Activated naive CD4-positive, alpha-beta T cell treated with anti-CD3 and anti-CD28 coated beads, Interleukin-2, amount 50 U/mL, for 72 hours (primary cell): Measurements from ENCODE around the gene CCR5. TPM values are rescaled to one million over a fixed set of nuclear protein-coding genes. Genes with fewer than 3 reads are reported as not detected.

Experiments
- ATAC-seq, 2 donors: fragments of 150-1000 bp; cut with Tn5 transposase; 2 replicates each; pipeline ENCODE4 v1.10.0; 2021; ENCODE audit warnings: mild to moderate bottlenecking in 2 of 2, moderate library complexity in 2 of 2
- DNase-seq, 2 donors: peaks; one replicate each; pipeline ENCODE4 v3.0.0; 2021 to 2022; ENCODE audit warnings: low spot score in 2 of 2
- H3K27ac Mint-ChIP-seq, 2 donors: one replicate each; pipeline ENCODE4 v1.8.0; 2022; ENCODE audit warnings: mild to moderate bottlenecking in 2 of 2, mixed read lengths in 2 of 2
- H3K36me3 Mint-ChIP-seq, 2 donors: one replicate each; pipeline ENCODE4 v1.8.0; 2022; ENCODE audit warnings: mixed read lengths in 2 of 2
- H3K9me3 Mint-ChIP-seq, 2 donors: one replicate each; pipeline ENCODE4 v1.8.0; 2022; ENCODE audit warnings: mixed read lengths in 2 of 2
- total RNA-seq, 2 donors: library from RNA; stranded (reverse); gene quantifications; one replicate each; pipeline ENCODE4 v1.2.3, GENCODE V29; 2022

CCR5 gene
- total RNA-seq, 2 donors from 2014 or later: 0.25 TPM; not detected in 1

DNA sequence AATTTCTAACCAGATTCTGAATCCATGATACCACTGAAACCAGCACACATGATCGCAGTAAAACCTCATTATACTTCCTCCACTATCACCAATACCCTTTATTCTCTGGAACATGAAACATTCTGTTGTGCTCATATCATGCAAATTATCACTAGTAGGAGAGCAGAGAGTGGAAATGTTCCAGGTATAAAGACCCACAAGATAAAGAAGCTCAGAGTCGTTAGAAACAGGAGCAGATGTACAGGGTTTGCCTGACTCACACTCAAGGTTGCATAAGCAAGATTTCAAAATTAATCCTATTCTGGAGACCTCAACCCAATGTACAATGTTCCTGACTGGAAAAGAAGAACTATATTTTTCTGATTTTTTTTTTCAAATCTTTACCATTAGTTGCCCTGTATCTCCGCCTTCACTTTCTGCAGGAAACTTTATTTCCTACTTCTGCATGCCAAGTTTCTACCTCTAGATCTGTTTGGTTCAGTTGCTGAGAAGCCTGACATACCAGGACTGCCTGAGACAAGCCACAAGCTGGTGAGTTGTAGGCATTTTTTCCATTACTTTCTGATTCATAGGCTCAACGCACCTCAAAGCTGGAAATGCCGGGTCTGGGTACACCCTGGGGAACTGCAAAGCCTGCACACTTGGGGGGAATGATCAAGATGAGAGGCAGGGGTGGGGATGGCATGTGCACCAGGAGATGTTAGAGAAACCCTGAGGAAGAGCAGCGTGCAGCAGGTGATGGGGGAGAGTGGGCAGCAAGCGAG is 16.9 kb upstream of the CCR5 start, which contains the start of gene CCR2:
CCR2 (plus strand) TSS at position 465 of the 764 bp plus-strand sequence. CDS start 3,417 bp downstream, outside the sequence.
- Mint-ChIP-seq H3K9me3 (peaks cover 0 to under 1% of the 10 kb centered on the region in 2 donors), H3K36me3 (peaks cover 0 to 3% of the 10 kb centered on the region in 2 donors), H3K27ac (no peak within 1 kb of the TSS)
- no peak for DNase-seq
- ATAC-seq: peak; percentile 78

DNA sequence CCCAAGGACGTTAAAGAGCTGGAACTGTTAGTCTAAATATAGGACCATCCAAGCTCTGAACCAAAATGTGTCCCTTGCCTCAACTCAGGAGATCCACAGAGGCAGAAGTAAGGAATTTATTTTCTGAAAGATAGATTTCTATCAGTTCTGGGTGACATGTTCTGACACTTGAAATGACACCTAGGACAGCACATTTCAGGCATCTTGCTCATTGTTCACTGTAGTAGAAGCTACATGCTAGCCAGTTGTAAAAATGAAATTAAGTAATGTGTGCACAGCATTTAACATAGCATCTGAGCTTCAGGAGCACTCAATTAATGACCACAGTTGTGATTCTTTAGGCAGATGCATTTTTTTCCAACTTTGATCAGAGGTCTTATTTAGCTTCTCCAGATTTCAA is 16.3 kb upstream of the CCR5 start:
- Mint-ChIP-seq H3K36me3 (no peaks in the 10 kb centered on the region), H3K27ac (no peak overlapping the region), H3K9me3 (no peaks in the 10 kb centered on the region)
- peak in 1 of 2 donors; percentile 26 for ATAC-seq
- DNase-seq: no peak

DNA sequence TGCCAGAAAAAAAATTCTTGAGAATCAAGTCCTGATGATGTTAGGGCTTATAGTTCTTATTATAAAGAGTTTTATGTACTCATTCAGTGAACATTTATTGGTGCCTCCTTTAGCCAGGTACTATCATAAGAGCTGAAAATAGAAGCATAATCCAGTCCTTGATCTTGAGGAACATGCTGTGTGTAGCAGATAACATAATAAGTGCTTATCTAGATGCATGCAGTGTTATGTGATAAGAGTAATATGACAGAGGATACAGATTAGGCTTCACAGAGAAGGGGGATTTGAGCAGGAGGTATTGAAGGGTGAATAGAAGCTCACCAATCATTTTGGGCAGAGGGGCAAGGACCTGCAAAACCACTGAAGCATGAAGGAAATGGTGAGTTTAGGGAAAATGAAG is 15.8 kb upstream of the CCR5 start:
- Mint-ChIP-seq H3K9me3 (no peaks in the 10 kb centered on the region), H3K27ac (no peak overlapping the region), H3K36me3 (no peaks in the 10 kb centered on the region)
- ATAC-seq: no peak
- DNase-seq: no peak

DNA sequence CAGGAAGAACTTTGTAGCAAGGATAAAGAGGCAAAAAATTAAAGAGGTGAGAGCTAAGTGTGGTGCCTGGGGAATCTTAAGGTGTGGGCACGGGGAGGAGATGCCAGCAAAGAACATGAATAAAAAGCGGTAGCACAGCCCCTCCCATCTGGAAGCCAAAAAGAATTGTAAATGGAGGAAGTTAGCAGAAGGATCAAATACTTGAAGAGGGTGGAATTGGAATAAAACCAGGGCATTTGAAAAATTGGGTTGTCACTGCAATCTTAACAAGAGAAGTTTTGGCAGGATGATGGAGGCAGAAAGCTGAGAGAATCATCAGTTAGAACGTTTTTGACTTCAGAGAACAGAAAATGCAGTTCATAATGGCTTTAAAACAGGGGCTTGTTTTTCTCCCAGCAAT is 14.5 kb upstream of the CCR5 start:
- ATAC-seq (no peak), DNase-seq (no peak)
- H3K27ac Mint-ChIP-seq: no peak overlapping the region
- no peaks in the 10 kb centered on the region for H3K36me3 Mint-ChIP-seq
- no peaks in the 10 kb centered on the region for H3K9me3 Mint-ChIP-seq

DNA sequence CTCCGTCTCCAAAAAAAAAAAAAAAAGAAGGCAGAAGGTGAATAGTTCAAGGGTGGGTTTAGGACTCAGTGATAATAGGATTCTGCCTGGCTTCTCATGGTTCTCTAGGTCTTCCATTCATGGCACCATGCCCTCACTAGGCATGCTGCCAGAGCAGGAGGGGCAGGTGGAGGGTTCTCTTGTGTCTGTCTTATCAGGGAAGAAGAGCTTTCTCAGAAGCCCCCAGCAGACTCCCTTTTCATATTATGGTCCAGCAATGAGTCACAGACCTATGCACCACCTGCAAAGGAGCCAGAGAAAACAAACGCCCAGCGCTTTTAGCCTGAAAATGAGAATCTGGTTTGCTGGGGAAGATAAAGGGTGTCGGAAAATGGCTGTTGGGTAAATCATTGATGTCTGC is 13.8 kb upstream of the CCR5 start:
- no peak for ATAC-seq
- Mint-ChIP-seq H3K36me3 (no peaks in the 10 kb centered on the region), H3K27ac (no peak overlapping the region), H3K9me3 (no peaks in the 10 kb centered on the region)
- no peak for DNase-seq

DNA sequence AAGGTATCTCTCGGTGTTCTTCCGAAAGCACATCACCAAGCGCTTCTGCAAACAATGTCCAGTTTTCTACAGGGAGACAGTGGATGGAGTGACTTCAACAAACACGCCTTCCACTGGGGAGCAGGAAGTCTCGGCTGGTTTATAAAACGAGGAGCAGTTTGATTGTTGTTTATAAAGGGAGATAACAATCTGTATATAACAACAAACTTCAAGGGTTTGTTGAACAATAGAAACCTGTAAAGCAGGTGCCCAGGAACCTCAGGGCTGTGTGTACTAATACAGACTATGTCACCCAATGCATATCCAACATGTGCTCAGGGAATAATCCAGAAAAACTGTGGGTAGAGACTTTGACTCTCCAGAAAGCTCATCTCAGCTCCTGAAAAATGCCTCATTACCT is 12.3 kb upstream of the CCR5 start:
- ATAC-seq (no peak), DNase-seq (no peak)
- H3K27ac Mint-ChIP-seq: no peak overlapping the region
- no peaks in the 10 kb centered on the region for H3K36me3 Mint-ChIP-seq
- no peaks in the 10 kb centered on the region for H3K9me3 Mint-ChIP-seq

DNA sequence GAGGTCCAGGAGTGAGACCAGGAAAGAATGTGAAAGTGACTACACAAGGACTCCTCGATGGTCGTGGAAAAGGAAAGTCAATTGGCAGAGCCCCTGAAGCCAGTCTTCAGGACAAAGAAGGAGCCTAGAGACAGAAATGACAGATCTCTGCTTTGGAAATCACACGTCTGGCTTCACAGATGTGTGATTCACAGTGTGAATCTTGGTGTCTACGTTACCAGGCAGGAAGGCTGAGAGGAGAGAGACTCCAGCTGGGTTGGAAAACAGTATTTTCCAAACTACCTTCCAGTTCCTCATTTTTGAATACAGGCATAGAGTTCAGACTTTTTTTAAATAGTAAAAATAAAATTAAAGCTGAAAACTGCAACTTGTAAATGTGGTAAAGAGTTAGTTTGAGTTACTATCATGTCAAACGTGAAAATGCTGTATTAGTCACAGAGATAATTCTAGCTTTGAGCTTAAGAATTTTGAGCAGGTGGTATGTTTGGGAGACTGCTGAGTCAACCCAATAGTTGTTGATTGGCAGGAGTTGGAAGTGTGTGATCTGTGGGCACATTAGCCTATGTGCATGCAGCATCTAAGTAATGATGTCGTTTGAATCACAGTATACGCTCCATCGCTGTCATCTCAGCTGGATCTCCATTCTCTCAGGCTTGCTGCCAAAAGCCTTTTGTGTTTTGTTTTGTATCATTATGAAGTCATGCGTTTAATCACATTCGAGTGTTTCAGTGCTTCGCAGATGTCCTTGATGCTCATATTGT is 10.8 kb upstream of the CCR5 start:
- no peak overlapping the region for H3K27ac Mint-ChIP-seq
- ATAC-seq (peak; percentile 74 to 97), DNase-seq (no peak)
- H3K36me3 Mint-ChIP-seq: no peaks in the 10 kb centered on the region
- no peaks in the 10 kb centered on the region for H3K9me3 Mint-ChIP-seq

DNA sequence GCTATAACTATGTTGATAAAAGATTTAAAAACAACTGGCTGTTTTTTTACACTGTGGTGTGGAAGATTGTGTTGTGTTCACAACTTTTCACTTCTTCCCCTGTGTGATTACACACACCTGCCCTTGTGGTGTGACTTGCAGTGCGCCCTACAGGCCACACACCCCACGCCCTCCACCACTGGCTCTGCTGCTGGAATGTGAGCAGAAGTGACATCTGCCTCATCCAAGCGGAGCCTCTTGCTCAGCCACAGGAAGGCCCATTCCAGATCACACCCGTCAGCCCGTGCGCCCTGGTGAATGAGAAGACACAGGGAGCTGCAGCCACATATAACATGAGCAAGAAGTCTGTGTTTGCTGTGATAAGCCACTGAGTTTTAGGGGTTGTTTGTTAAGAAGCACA is 9.8 kb upstream of the CCR5 start:
- Mint-ChIP-seq H3K9me3 (no peaks in the 10 kb centered on the region), H3K27ac (no peak overlapping the region), H3K36me3 (no peaks in the 10 kb centered on the region)
- DNase-seq (no peak), ATAC-seq (no peak)

DNA sequence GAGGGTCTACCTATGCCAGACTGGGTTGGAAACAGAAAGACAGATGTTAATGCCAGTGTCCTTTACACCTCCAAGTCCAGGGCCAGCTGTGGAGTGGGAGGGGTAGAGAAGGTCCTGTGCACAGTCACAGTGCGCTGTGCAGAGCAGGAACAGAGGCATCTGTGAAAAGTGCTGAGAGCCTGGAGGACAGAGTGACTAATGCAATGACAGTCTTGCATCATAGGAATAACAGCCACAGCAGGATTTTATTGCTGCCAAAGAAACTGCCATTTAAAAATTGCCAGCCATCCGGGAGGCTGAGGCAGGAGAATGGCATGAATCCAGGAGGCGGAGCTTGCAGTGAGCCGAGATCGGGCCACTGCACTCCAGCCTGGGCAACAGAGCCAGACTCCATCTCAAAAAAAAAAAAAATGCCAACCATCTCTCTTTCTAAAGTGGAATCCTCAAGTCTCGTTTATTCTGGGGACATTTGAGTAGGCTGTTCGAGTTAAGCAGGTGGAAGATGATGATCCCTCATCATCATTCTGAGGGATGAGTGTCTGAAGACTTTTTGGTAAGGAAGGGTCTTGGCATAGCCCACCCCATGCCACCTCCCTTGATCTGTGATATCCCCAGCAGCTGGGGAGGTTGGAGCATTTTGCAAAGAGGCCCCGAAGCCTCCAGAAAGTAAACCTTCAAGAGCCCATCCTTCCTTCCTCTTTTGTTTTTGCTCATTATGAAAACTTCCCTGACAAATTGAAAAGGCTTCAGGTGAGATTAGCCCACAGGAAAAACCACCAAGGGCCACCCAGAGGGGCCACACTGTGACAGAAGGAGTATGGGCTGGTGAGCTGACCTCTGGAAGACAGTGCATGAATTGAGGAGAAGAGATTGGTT is 9.1 kb upstream of the CCR5 start:
- DNase-seq (no peak), ATAC-seq (no peak)
- no peaks in the 10 kb centered on the region for H3K36me3 Mint-ChIP-seq
- no peak overlapping the region for H3K27ac Mint-ChIP-seq
- H3K9me3 Mint-ChIP-seq: no peaks in the 10 kb centered on the region

DNA sequence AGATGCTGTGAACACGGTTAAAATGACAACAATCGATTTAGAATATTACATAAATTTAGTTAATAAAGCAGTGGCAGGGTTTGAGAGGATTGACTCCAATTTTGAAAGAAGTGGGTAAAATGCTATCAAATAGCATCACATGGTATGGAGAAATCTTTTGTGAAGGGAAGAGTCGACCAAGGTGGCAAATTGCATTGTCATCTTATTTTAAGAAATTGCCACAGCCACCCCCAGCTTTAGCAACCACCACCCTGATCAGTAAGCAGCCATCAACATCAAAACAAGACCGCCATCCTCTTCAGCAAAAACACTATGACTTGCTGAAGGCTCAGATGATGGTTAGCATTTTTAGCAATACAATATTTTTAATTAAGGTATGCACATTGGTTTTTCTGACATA is 5.7 kb upstream of the CCR5 start:
- Mint-ChIP-seq H3K27ac (no peak overlapping the region), H3K9me3 (no peaks in the 10 kb centered on the region), H3K36me3 (no peaks in the 10 kb centered on the region)
- DNase-seq (no peak), ATAC-seq (no peak)

DNA sequence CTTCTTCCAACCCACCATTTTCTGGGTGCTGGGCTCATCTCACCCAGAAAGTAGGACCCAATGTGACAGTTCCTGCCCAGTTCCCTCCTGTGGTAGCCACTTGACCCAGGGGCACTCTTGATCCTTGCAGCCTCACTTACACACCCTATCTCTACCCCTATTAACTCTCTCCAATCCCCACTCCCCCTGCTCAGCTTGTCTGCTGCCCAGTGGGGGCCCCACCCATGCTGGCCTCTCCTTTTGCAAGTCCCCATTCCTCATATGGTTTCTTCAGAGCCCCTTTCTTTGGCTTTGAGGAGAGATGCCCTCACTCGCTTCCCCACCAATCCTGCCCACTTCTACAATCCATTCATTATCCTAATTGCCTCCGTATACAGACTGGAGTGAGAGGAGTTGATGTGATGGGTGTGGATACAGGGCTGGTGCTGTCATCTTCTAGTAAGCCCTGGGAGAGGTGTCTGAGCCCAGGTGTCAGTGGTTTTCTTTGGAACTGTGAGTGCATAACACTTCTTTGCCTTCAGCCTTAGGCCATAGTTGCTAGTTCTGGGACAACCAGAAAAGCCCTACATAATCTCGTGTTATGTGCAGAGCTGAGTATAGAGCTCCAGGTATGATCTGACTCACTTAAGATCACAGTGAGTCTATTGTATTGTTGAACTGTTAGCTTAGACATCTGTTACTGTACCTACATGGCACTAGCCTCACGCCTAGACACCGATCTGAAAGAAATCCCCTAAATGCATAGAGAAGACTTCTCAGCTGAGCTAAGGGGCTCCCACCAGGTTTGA is 4.8 kb upstream of the CCR5 start:
- H3K27ac Mint-ChIP-seq: no peak overlapping the region
- H3K9me3 Mint-ChIP-seq: no peaks in the 10 kb centered on the region
- H3K36me3 Mint-ChIP-seq: no peaks in the 10 kb centered on the region
- DNase-seq (no peak), ATAC-seq (no peak)

DNA sequence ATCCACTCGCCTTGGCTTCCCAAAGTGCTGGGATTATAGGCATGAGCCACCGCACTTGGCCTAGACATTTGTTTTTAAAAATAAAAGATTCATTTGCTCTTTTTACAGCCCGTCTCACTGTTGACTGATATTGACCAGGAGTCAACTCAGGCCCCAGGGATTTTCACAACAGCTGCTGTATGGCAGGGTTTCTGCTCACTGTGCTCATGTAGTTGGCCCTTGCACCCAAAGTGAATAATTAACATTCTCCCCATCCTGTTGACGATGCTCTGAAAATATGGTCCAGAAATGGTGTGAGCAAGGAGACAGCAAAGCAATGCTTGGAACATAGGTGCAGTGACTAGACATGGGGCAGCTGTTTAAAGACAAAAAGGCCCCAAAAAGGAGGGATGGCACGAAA is 2.9 kb upstream of the CCR5 start:
- DNase-seq: no peak
- Mint-ChIP-seq H3K27ac (no peak overlapping the region), H3K36me3 (no peaks in the 10 kb centered on the region), H3K9me3 (no peaks in the 10 kb centered on the region)
- no peak for ATAC-seq

DNA sequence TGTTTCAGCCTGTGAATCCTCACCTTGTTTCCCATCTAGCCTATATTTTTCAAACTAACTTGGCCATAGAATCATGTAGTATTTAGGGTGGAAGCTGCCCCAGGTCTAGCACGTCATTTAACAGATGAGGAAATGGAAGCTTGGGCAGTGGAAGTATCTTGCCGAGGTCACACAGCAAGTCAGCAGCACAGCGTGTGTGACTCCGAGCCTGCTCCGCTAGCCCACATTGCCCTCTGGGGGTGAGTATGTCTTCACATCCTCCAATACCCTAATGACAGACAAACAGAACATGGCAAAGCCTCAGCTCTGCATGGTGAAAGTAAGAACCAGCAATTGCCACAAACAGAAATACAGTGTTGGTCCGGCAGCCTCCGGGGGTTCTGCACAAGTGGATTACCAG is 2.2 kb upstream of the CCR5 start:
- no peak overlapping the region for H3K27ac Mint-ChIP-seq
- no peak for DNase-seq
- H3K36me3 Mint-ChIP-seq: no peaks in the 10 kb centered on the region
- ATAC-seq: no peak
- no peaks in the 10 kb centered on the region for H3K9me3 Mint-ChIP-seq

DNA sequence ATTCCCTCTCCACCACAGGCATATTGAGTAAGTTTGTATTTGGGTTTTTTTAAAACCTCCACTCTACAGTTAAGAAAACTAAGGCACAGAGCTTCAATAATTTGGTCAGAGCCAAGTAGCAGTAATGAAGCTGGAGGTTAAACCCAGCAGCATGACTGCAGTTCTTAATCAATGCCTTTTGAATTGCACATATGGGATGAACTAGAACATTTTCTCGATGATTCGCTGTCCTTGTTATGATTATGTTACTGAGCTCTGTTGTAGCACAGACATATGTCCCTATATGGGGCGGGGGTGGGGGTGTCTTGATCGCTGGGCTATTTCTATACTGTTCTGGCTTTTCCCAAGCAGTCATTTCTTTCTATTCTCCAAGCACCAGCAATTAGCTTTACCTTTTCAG is 1.6 kb upstream of the CCR5 start:
- Mint-ChIP-seq H3K36me3 (no peaks in the 10 kb centered on the region), H3K27ac (peak overlapping the region; percentile 68 to 92), H3K9me3 (no peaks in the 10 kb centered on the region)
- DNase-seq (no peak), ATAC-seq (peak in 1 of 2 donors; percentile 22)

DNA sequence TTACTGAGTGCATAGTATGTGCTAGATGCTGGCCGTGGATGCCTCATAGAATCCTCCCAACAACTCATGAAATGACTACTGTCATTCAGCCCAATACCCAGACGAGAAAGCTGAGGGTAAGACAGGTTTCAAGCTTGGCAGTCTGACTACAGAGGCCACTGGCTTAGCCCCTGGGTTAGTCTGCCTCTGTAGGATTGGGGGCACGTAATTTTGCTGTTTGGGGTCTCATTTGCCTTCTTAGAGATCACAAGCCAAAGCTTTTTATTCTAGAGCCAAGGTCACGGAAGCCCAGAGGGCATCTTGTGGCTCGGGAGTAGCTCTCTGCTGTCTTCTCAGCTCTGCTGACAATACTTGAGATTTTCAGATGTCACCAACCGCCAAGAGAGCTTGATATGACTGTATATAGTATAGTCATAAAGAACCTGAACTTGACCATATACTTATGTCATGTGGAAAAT is 1.0 kb upstream of the CCR5 start:
- DNase-seq (peak in 1 of 2 donors; percentile 49), ATAC-seq (peak; percentile 86 to 87)
- Mint-ChIP-seq H3K36me3 (no peaks in the 10 kb centered on the region), H3K9me3 (no peaks in the 10 kb centered on the region), H3K27ac (peak overlapping the region; percentile 68 to 92)
